Kidney epithelial cell (primary cell): ENCODE data around the gene CDH5. TPM values are rescaled to one million over a fixed set of nuclear protein-coding genes. Genes with fewer than 3 reads are reported as not detected.

Experiments used
- DNase-seq: peaks from one replicate; pipeline ENCODE4 v3.0.0-alpha.2; 2010; ENCODE audit warnings: low read depth
- H3K27me3 ChIP-seq: 2 replicates; pipeline ENCODE4 v1.6.0; 2011; ENCODE audit warnings: low read length; ENCODE audit not compliant: control insufficient read depth, insufficient read depth
- H3K36me3 ChIP-seq: 2 replicates; pipeline ENCODE4 v1.5.1; 2011; ENCODE audit warnings: low read length; ENCODE audit not compliant: control insufficient read depth, insufficient read depth
- H3K4me3 ChIP-seq: 2 replicates; pipeline ENCODE4 v1.5.1; 2011; ENCODE audit warnings: low read depth, mild to moderate bottlenecking, control low read depth, low read length
- CTCF ChIP-seq: IDR thresholded peaks from 2 replicates; pipeline ENCODE4 v1.5.1; 2011; ENCODE audit warnings: mild to moderate bottlenecking, moderate library complexity, low read length, control low read depth, inconsistent platforms; ENCODE audit not compliant: insufficient read depth, poor library complexity, severe bottlenecking
- total RNA-seq: library from RNA; depleted of rRNA; stranded (reverse); fragments of >200 nt; gene quantifications from 2 replicates; pipeline ENCODE4 v1.2.3, GENCODE V29; 2015

Gene CDH5
- total RNA-seq, 1 donor from 2014 or later, result 0.67 TPM

GRCh38 chr16:66399930-66400329 is 33.4 kb downstream of the CDH5 start:
- DNase-seq, result no peak
- H3K4me3 ChIP-seq, result no peak overlapping the region
- no peaks in the 10 kb centered on the region for H3K27me3 ChIP-seq
- H3K36me3 ChIP-seq, result no peaks in the 10 kb centered on the region
- TF ChIP-seq CTCF, result no peak

- DNase-seq, result no peak
- Histone ChIP-seq H3K4me3 (no peak overlapping the region), H3K36me3 (no peaks in the 10 kb centered on the region), H3K27me3 (no peaks in the 10 kb centered on the region)
- no peak for TF ChIP-seq CTCF
Measured at GRCh38 chr16:66400503-66401380, 34.3 kb downstream of the CDH5 start.

GRCh38 chr16:66401610-66402009 is 35.1 kb downstream of the CDH5 start:
- Histone ChIP-seq H3K27me3 (no peaks in the 10 kb centered on the region), H3K36me3 (no peaks in the 10 kb centered on the region), H3K4me3 (no peak overlapping the region)
- TF ChIP-seq CTCF, result no peak
- DNase-seq, result no peak

GRCh38 chr16:66402166-66402565 is 35.7 kb downstream of the CDH5 start:
- no peaks in the 10 kb centered on the region for H3K36me3 ChIP-seq
- H3K4me3 ChIP-seq, result no peak overlapping the region
- TF ChIP-seq CTCF, result no peak
- H3K27me3 ChIP-seq, result no peaks in the 10 kb centered on the region
- DNase-seq, result no peak

GRCh38 chr16:66402591-66403230 is 36.2 kb downstream of the CDH5 start:
- no peak overlapping the region for H3K4me3 ChIP-seq
- H3K36me3 ChIP-seq, result no peaks in the 10 kb centered on the region
- no peak for DNase-seq

More at GRCh38 chr16:66402591-66403230, 36.2 kb downstream of the CDH5 start:
- H3K27me3 ChIP-seq, result no peaks in the 10 kb centered on the region
- no peak for TF ChIP-seq CTCF
